HG02763 (cell line): ENCODE measurements around the gene MPST.
"Not testable (repeated sequence)": the region's sequence is repeated elsewhere in the genome, so short reads cannot be mapped to it uniquely, and the experiment has no call there.

Experiments used
- ATAC-seq: cut with Tn5 transposase; IDR thresholded peaks from one replicate; pipeline ENCODE4 v1.9.1; 2021; ENCODE audit warnings: mild to moderate bottlenecking, moderate library complexity; ENCODE audit not compliant: unreplicated experiment

The MPST gene

GRCh38 chr22:37019309-37020191, at the start of gene MPST, which contains the start of gene TST:
TSS of gene MPST (plus strand) at chr22:37019742. CDS start at chr22:37019837, 95 bp downstream.
TSS of gene TST (minus strand) at chr22:37019447. CDS start at chr22:37018732, 715 bp downstream.
- peak; percentile 66 for ATAC-seq

- ATAC-seq = no peak
Measured at GRCh38 chr22:36971341-36972125, 48.0 kb upstream of the MPST start.

DNA sequence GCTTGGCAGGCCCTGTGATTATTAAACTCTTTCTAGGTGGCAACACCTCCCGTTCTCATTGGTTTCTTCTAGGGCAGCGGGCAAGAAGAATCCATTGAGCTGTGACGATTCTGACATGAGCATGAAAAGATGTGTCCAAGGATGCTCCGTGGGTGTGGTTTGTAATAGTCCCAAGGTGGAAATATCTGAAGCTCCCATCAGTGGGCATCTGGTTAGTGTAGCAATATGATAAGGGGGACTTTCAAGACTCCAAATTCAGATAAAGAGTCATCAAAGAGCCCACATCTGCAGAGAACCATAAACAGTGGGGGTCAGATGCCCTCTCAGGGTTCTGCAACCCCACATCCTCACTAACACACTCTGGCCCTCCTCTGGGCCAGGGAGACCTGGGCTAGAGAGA, 42.9 kb upstream of the MPST start:
- no peak for ATAC-seq

GRCh38 chr22:36977401-36977861, 42.1 kb upstream of the MPST start:
- no peak for ATAC-seq

DNA sequence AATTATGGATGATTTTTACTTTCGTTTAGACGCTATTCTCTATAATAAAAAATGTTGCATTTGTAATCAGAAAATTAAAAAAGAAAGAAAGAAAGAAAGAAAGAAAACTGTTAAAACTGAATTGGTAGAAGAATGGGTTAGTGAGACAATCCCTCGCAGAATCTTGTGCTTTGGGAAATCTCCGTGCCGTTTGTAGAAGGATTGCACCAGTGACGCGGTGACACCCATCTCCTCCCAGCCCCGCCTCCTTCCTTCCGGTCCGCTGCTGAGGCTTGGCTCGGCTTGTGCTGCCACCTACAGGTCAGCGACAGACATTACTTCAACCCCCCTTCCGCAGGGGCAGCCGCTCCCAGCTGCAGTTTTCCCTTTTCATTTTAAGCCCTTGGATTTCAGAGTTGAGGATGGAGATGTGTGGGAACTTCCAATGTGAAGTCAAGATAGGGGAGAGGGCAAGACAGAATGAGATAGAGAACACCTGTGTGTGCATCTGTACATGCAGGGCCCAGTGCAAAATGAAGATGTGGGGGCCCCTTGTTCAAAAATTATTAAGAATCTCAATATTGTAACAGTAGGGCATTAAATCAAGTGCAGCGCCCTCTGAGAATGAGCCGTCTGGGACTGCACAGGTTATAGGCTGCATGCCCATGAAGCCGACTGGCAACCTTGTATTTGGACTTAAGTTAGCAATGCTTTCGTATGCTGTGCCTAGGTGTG, 41.4 kb upstream of the MPST start:
- peak; percentile 72 for ATAC-seq

- no peak for ATAC-seq
Measured at GRCh38 chr22:36979016-36979910, 40.3 kb upstream of the MPST start.

DNA sequence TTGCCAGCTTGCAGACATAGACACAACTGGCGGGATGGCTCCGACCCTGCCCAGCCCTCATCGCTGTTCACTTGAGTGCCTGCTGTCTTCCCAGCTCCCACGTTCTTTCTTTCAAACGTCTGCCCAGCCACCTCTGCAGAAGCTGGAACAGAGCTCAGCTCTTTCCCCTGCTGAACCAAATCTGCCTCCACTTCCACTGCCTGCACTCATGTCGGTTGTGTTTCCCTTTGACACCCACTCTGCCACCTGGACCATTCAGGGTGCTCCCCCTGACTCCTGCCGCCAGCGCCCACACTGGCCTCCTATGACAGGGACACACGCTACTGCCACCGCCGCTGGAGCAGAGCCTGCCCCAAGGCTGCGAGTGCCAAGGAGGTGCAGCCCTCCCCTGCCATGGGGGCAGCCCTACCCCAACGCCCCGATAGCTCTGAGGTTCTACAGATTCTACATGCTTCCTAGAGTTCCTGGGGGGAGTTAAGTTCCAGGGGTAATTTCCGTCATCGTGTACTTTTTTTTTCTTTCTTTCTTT, 38.2 kb upstream of the MPST start:
- no peak for ATAC-seq

- ATAC-seq = no peak
Measured at GRCh38 chr22:36982136-36982535, 37.4 kb upstream of the MPST start.

DNA sequence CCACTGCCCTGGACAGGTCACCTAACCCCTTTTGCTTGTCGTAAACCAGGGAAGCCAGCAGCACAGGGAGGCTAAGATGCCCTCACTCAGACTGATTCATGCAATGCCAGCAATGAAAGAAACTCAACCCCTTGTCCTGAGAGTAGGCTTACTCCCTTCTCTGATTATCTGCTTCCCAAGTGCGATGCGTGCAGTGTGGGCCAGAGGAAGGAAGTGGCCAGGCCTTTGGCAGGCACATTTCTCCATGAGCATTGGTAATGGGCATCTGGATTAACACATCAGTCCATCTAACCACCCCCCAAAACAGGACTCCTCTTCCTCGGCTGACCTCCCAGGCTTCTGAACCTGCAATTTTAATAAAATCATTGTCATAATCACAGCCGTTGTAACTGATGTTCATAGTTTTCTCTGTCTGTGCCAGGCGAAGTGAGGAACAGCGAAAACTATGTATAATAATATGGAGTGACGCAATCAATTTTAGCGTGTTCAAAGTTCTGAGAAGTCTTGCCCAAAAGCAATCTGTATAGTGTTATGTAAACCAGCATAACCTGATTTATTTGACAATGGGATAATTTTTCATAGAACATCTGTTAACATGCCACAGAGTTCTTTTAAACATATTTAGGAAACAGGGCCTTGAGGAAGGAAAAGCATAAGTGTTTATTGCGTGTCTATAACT, 34.2 kb upstream of the MPST start:
- ATAC-seq = no peak

DNA sequence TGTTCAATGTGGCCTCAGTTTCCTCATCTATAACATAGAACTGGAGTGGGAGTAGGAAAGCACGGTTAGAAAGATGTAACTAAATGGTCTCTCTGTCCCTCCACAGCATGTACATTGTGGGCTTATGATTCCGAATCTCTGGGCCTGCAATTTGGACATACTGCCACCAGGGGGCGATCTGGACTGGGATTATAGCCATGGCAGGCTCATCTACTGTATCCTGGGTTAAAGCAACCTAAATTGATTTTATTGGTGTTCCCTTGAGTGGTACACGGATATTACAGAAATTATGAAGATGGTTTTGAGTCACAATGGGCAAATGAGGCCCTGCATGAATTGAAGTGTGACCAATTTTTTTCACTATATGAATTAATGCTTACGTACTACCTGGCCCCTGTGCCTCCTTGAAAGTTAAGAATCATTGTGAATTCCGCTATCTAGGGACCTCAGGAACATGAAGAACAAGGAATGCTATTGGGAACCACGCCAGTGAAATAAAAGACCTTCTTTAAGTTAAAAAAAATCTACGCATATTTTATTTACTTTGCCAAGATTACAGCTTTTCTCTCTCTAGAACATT, 33.2 kb upstream of the MPST start:
- no peak for ATAC-seq

DNA sequence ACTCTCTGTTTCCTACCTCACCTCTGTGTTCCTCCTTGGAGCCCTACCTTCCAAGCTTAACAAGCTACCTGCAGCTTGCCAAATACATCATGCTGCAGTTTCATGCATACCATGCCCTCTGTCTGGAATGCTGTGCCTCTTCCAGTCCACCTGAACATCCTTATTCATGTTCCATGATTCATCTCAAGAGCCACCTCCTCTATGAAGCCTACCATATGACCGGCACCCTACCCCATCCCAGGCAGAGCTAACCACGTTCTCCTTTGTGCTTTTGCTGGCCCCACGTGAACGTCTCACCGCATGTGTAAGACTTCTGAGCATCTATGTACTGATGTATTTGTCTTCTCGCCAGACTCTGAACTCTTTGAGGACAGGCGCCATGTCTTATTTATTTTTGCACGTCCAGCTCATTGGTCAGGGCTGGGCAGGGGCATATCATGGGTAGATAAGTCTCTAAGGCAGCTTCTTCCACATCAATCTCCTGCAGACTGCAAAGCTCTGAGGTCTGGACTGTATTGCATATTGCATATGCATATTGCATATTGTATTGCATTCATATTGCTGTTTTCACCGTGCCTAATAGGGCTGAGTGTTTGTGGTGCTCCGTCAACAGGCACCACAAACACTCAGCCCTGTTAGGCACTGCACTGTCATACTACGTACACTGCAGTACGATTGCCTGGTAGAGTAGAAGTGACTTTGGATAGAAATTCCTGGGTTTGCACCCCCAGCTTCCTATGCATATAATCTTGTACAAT, 31.3 kb upstream of the MPST start:
- no peak for ATAC-seq

DNA sequence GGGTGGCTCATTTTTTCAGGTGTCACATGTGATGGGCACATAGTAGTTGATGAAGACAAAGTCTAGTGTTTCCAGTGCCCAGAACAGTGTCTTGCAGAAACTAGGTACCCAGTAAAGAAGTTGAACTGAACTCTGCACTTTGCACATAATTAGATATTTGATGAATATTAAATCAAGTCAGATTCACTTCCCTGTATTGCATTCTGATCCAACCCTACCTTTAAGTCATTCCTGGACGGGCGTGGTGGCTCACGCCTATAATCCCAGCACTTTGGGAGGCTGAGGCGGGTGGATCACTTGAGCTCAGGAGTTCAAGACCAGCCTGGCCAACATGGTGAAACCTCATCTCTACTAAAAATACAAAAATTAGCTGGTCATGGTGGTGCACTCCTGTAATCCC, 30.5 kb upstream of the MPST start:
- not testable (repeated sequence) for ATAC-seq

DNA sequence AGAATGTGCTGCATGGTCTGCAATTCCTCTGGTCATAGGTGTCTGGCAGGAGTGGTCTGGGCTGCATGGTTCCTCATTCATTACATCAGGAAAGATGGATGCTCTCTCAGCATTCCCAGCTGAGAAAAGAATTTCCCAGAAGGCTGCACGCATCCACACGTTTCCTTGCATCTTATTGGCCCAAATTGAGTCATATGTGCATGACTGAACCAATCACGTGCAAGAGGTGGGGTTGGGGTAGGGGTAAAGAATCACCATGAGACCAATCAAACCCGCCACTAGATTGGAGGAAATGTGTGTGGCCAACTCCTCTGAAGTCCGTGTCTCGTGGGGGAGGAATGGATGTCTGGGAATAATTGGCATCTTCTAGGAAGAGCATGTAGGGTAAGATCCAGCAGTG, 29.1 kb upstream of the MPST start:
- no peak for ATAC-seq

- no peak for ATAC-seq
Measured at GRCh38 chr22:36991206-36991605, 28.3 kb upstream of the MPST start.

DNA sequence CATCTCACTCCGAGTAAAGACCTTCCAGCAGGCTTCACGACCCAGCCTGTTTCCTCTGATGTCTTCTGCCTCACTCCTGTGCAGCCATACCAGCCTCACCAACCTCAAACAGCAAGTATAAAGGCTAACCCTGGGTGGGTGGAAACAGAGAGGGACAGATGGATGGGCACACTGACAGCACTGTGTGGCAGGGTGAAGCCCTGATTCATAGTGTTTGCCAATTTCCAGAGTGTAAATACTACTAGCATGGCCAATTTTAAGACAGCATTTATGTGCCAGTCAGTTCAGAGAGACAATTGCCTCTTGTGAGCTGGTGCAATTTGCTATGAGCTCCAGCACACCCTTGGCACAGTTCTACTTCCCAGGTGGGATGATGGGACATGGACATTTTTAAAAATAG, 21.8 kb upstream of the MPST start:
- ATAC-seq = no peak

DNA sequence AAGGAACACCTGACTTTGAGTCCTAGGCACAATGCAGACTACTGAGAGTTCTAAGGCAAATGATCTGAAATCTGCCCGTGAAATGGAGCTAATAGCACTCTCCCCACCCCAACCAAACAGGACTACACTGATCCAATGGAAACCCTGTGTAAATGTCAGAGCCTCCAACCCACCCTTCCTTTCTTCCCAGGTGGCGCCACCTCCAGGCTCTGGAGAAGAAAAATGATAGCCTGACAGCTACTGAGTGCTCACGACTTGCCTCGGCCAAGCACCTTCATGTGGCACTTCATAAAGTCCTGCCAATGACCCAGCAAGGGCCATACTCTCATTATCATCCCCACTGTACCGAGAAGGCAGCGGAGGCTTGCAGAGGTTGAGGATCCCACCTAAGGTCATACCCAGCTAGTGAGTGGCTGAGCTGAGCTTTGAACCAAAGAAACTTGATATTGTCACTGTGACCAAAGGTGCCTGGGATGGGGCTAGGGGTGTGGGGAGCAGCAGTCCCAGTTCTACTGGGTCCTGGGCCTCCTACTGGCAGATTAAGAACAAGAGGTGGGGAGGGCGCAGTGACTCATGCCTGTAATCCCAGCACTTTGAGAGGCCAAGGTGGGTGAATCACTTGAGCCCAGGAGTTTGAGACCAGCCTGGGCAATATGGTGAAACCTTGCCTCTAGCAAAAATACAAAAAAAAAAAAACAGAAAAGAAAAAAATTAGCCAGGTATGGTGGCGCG, 20.8 kb upstream of the MPST start:
- ATAC-seq = no peak

DNA sequence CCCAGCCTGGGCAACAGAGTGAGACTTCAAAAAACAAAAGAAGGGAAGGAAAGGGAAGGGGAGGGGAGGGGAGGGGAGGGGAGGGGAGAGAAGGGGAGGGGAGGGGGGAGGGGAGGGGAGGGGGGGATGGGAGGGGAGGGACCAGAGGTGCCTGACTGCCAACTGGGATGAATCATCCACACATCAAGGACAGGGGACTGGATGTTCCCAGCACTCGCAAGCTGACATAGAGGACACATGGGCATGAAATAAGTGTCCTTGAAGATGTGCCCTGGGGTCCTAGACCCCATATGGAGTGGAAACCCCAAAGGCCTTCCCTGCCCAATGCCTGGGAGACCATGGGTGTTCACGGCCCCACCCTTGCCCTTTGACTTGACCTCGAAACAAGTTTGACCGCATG, 20.1 kb upstream of the MPST start:
- no peak for ATAC-seq
